HepG2 (cell line): ENCODE data around the gene ABCA4. TPM values are rescaled to one million over a fixed set of nuclear protein-coding genes. Genes with fewer than 3 reads are reported as not detected.

ENCODE experiments used
- HDAC1 ChIP-seq: sonication (generic); formaldehyde crosslinking; IDR thresholded peaks from 2 replicates; pipeline ENCODE4 v1.5.1; 2020; ENCODE audit warnings: mild to moderate bottlenecking, missing genetic modification reagents
- IKZF4 ChIP-seq: sonication (generic); formaldehyde crosslinking; IDR thresholded peaks from 2 replicates; pipeline ENCODE4 v1.5.1; 2020; ENCODE audit warnings: borderline replicate concordance, mild to moderate bottlenecking, low read depth, missing genetic modification reagents; ENCODE audit errors: not compliant biosample characterization
- IKZF5 ChIP-seq: IDR thresholded peaks from 2 replicates; pipeline ENCODE4 v1.6.1; 2018; ENCODE audit warnings: missing genetic modification reagents, mild to moderate bottlenecking, missing compliant biosample characterization
- IRF9 ChIP-seq: sonication (generic); formaldehyde crosslinking; IDR thresholded peaks from 2 replicates; pipeline ENCODE4 v1.8.0; 2022; ENCODE audit warnings: missing genetic modification reagents, mild to moderate bottlenecking, borderline replicate concordance
- MATR3 ChIP-seq: sonication (generic); formaldehyde crosslinking; IDR thresholded peaks from 2 replicates; pipeline ENCODE4 v1.4.0; 2020; ENCODE audit warnings: missing genetic modification reagents
- MBD4 ChIP-seq: IDR thresholded peaks from 2 replicates; pipeline ENCODE4 v1.6.1; 2012; ENCODE audit warnings: low read length, inconsistent platforms, borderline replicate concordance
- RFXANK ChIP-seq: IDR thresholded peaks from 2 replicates; pipeline ENCODE4 v1.6.1; 2016
- RFXAP ChIP-seq: sonication (generic); formaldehyde crosslinking; IDR thresholded peaks from 2 replicates; pipeline ENCODE4 v1.4.0; 2020; ENCODE audit warnings: missing genetic modification reagents, borderline replicate concordance
- RXRA ChIP-seq: sonication (generic); formaldehyde crosslinking; IDR thresholded peaks from 2 replicates; pipeline ENCODE4 v1.5.1; 2020; ENCODE audit warnings: missing genetic modification reagents
- TCF12 ChIP-seq, 2 experiments: fragments of 450-650 bp in 1 of 2; sonication (generic) in 1 of 2; formaldehyde crosslinking in 1 of 2; IDR thresholded peaks; 2 replicates each; pipeline versions ENCODE4 v1.6.1 to v1.8.0; 2017 to 2022; ENCODE audit warnings: antibody characterized with exemption in 1 of 2, mild to moderate bottlenecking in 1 of 2, missing genetic modification reagents in 1 of 2, moderate library complexity in 1 of 2
- ZFP36L2 ChIP-seq: sonication (generic); formaldehyde crosslinking; IDR thresholded peaks from 2 replicates; pipeline ENCODE4 v1.4.0; 2020; ENCODE audit warnings: missing genetic modification reagents
- ZKSCAN8 ChIP-seq: IDR thresholded peaks from 2 replicates; pipeline ENCODE4 v1.6.1; 2016; ENCODE audit warnings: borderline replicate concordance, missing genetic modification reagents, missing compliant biosample characterization
- ZNF225 ChIP-seq: sonication (generic); formaldehyde crosslinking; IDR thresholded peaks from 2 replicates; pipeline ENCODE4 v1.4.0; 2020; ENCODE audit warnings: mild to moderate bottlenecking, missing genetic modification reagents
- ZNF230 ChIP-seq: sonication (generic); formaldehyde crosslinking; IDR thresholded peaks from 2 replicates; pipeline ENCODE4 v1.4.0; 2020; ENCODE audit warnings: mild to moderate bottlenecking, missing genetic modification reagents
- ZNF3 ChIP-seq: IDR thresholded peaks from 2 replicates; pipeline ENCODE4 v1.7.0; 2017; ENCODE audit warnings: inconsistent platforms
- ZNF30 ChIP-seq: sonication (generic); formaldehyde crosslinking; IDR thresholded peaks from 2 replicates; pipeline ENCODE4 v1.5.0; 2020; ENCODE audit warnings: mild to moderate bottlenecking, missing genetic modification reagents
- ZNF333 ChIP-seq: sonication (generic); formaldehyde crosslinking; IDR thresholded peaks from 2 replicates; pipeline ENCODE4 v1.4.0; 2020; ENCODE audit warnings: mild to moderate bottlenecking, missing genetic modification reagents, borderline replicate concordance
- ZNF530 ChIP-seq: sonication (generic); formaldehyde crosslinking; IDR thresholded peaks from 2 replicates; pipeline ENCODE4 v1.5.0; 2020; ENCODE audit warnings: low read depth, mild to moderate bottlenecking, missing genetic modification reagents
- ZNF543 ChIP-seq: sonication (generic); formaldehyde crosslinking; IDR thresholded peaks from 2 replicates; pipeline ENCODE4 v1.4.0; 2020; ENCODE audit warnings: mild to moderate bottlenecking, missing genetic modification reagents
- ZNF546 ChIP-seq: sonication (generic); formaldehyde crosslinking; conservative IDR thresholded peaks from 2 replicates; pipeline ENCODE4 v1.8.1; 2023; ENCODE audit warnings: mild to moderate bottlenecking, missing genetic modification reagents
- ZNF770 ChIP-seq: sonication (generic); formaldehyde crosslinking; IDR thresholded peaks from 2 replicates; pipeline ENCODE4 v1.5.0; 2020; ENCODE audit warnings: mild to moderate bottlenecking, missing genetic modification reagents
- ZNF776 ChIP-seq: sonication (generic); formaldehyde crosslinking; IDR thresholded peaks from 2 replicates; pipeline ENCODE4 v1.4.0; 2020; ENCODE audit warnings: mild to moderate bottlenecking, missing genetic modification reagents
- ZNF790 ChIP-seq: sonication (generic); formaldehyde crosslinking; IDR thresholded peaks from 2 replicates; pipeline ENCODE4 v1.8.0; 2022; ENCODE audit warnings: missing genetic modification reagents, mild to moderate bottlenecking, borderline replicate concordance
- ZNF83 ChIP-seq: sonication (generic); formaldehyde crosslinking; IDR thresholded peaks from 2 replicates; pipeline ENCODE4 v1.4.0; 2020; ENCODE audit warnings: missing genetic modification reagents, mild to moderate bottlenecking, borderline replicate concordance
- ZSCAN25 ChIP-seq: sonication (generic); formaldehyde crosslinking; IDR thresholded peaks from 2 replicates; pipeline ENCODE4 v1.8.0; 2022; ENCODE audit warnings: mild to moderate bottlenecking, missing genetic modification reagents
- polyA plus RNA-seq, 8 experiments: library from polyadenylated mRNA; depleted of rRNA in 3 of 8; stranded (reverse) in 7 of 8; unstranded in 1 of 8; fragments of >200 nt; fragmentation: Illumina TruSeq in 4 of 8; extraction: Trizol in 4 of 8; gene quantifications; 2 replicates each; pipeline versions ENCODE4 v1.2.1 to v1.2.3, GENCODE V29; 2011 to 2016; ENCODE audit warnings: low read depth in 4 of 8, missing spikeins in 1 of 8, mixed read lengths in 1 of 8; ENCODE audit not compliant: insufficient read depth in 1 of 8
- total RNA-seq, 5 experiments: library from RNA; depleted of rRNA; stranded (reverse); fragments of >200 nt; fragmentation: Illumina TruSeq; extraction: Trizol; gene quantifications; 2 replicates each; pipeline ENCODE4 v1.2.3, GENCODE V29; 2016; ENCODE audit warnings: low read depth in 1 of 5

ABCA4 gene
- total and polyA plus RNA-seq, 2 of the 13 experiments (the other 11 are each of a cell fraction or from before 2014, with no cell fraction given), result 0.24 to 0.67 TPM

GRCh38 chr1:94068999-94069918 lies 51.7 kb downstream of the ABCA4 start (continued):
- TF ChIP-seq ZNF530, result no peak
- TF ChIP-seq ZNF3 (CRISPR knock-in tag), result no peak
- no peak for TF ChIP-seq ZSCAN25 (CRISPR knock-in tag)
- peak; percentile 74; the same call in 1 of the 2 replicates for TF ChIP-seq ZNF230 (CRISPR knock-in tag)
- no peak for TF ChIP-seq IRF9 (CRISPR knock-in tag)
- no peak for TF ChIP-seq ZNF30 (CRISPR knock-in tag)
- no peak for TF ChIP-seq ZNF770 (CRISPR knock-in tag)
- TF ChIP-seq ZFP36L2, result no peak
- TF ChIP-seq MATR3 (CRISPR knock-in tag), result no peak
- no peak for TF ChIP-seq ZNF83 (CRISPR knock-in tag)
- peak; percentile 40; the same call in 1 of the 2 replicates for TF ChIP-seq RXRA (CRISPR knock-in tag)
- no peak for TF ChIP-seq RFXANK
- peak; percentile 54; the same call in 1 of the 2 replicates for TF ChIP-seq IKZF5 (CRISPR knock-in tag)
- TF ChIP-seq TCF12 (IDR thresholded peaks at IDR 0.05), result no peak
- no peak for TF ChIP-seq TCF12 (CRISPR knock-in tag; IDR thresholded peaks at IDR 0.05)
- no peak for TF ChIP-seq ZNF790 (CRISPR knock-in tag)
- peak; percentile 68; the same call in 1 of the 2 replicates for TF ChIP-seq ZKSCAN8 (CRISPR knock-in tag)
- TF ChIP-seq ZNF543 (CRISPR knock-in tag), result 0 out of 2 replicates have a peak, but pooled peaks have one; percentile 47
- TF ChIP-seq IKZF4 (CRISPR knock-in tag), result no peak
- TF ChIP-seq ZNF225 (CRISPR knock-in tag), result no peak
- TF ChIP-seq ZNF546 (CRISPR knock-in tag), result no peak
- no peak for TF ChIP-seq RFXAP (CRISPR knock-in tag)
- TF ChIP-seq ZNF333 (CRISPR knock-in tag), result no peak
- TF ChIP-seq HDAC1 (CRISPR knock-in tag), result peak; percentile 38; the same call in 1 of the 2 replicates
- TF ChIP-seq MBD4, result 0 out of 2 replicates have a peak, but pooled peaks have one; percentile 15
- no peak for TF ChIP-seq ZNF776
